ENCODE measurements around the gene PRKCD. TPM values are rescaled to one million over a fixed set of nuclear protein-coding genes. Genes with fewer than 3 reads are reported as not detected.

The PRKCD gene
- total RNA-seq, 1 donor = 2.2 TPM

- TF ChIP-seq CTCF (IDR thresholded peaks at IDR 0.05; ENCODE audit: extremely low read depth, low read depth, low read length) = no peak
- H2AFZ ChIP-seq (ENCODE audit: low read length) = peak overlapping the region; percentile 88
- H3K36me3 ChIP-seq (ENCODE audit: insufficient read depth, low read length) = no peaks in the 10 kb centered on the region
- H3K4me1 ChIP-seq (ENCODE audit: insufficient read depth, low read length) = peaks cover 31% of the 10 kb centered on the region
- peaks cover 47% of the 10 kb centered on the region for H3K79me2 ChIP-seq (ENCODE audit: insufficient read depth, low read length)
- H3K9me3 ChIP-seq (ENCODE audit: low read depth, low read length) = no peaks in the 10 kb centered on the region
- DNase-seq (ENCODE audit: insufficient read length, low spot score, missing footprints) = peak; percentile 99
- H4K20me1 ChIP-seq (ENCODE audit: insufficient read depth, low read length) = peaks cover 5% of the 10 kb centered on the region
- H3K27me3 ChIP-seq (ENCODE audit: insufficient read depth, low read length) = no peaks in the 10 kb centered on the region
- peak overlapping the region; percentile 49 for H3K27ac ChIP-seq (ENCODE audit: low read depth, low read length)
- H3K4me3 ChIP-seq (ENCODE audit: insufficient read depth, low read length) = peak overlapping the region; percentile 0
- peak overlapping the region; percentile 46 for H3K4me2 ChIP-seq (ENCODE audit: insufficient read depth, low read length)
Measured at GRCh38 chr3:53166781-53167291, 5.8 kb downstream of the PRKCD start.

DNA sequence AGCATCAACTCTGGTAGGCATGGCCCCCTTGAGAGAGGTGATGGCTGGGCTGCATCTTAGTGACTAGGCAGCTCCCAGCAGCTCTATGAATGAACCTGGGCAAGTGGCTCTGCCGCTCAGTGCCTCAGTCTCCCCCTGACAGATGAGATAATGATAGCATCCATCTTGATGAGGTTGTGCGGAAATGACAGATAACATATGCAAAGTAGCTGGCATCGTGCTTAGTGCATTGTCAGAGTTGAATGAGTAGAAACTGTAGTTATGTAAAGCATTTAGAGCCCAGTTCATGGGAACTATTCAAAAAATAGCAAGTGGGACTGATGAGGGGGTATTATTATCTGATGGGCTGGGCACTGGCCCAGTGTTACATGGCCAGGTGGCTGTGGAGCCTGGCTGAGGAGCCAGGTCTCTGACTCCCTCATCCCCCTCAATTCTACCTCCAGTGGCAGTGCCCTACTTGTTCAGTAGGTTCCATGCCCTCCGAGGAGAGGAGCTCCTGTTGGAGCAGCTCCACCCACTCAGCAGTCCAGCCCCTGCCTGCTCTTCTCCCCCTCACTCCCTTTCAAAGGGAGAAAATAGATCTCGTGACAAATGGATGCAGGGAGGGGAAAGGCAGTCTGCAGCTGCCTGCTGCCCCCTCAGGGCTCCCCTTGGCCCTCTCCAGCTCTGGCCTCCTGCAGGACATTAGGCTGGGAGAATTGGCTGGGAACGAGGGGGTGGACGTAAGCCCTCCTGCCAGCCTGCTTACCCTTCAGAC is 6.6 kb downstream of the PRKCD start:
- Histone ChIP-seq H3K4me2 (ENCODE audit: insufficient read depth, low read length) (peak overlapping the region; percentile 46), H3K4me1 (ENCODE audit: insufficient read depth, low read length) (peaks cover 26% of the 10 kb centered on the region), H3K27ac (ENCODE audit: low read depth, low read length) (peak overlapping the region; percentile 35), H4K20me1 (ENCODE audit: insufficient read depth, low read length) (peaks cover 5% of the 10 kb centered on the region), H3K27me3 (ENCODE audit: insufficient read depth, low read length) (no peaks in the 10 kb centered on the region), H3K79me2 (ENCODE audit: insufficient read depth, low read length) (peaks cover 43% of the 10 kb centered on the region), H3K36me3 (ENCODE audit: insufficient read depth, low read length) (no peaks in the 10 kb centered on the region), H2AFZ (ENCODE audit: low read length) (peak overlapping the region; percentile 88), H3K9me3 (ENCODE audit: low read depth, low read length) (no peaks in the 10 kb centered on the region), H3K4me3 (ENCODE audit: insufficient read depth, low read length) (no peak overlapping the region)
- TF ChIP-seq CTCF (IDR thresholded peaks at IDR 0.05; ENCODE audit: extremely low read depth, low read depth, low read length) = no peak
- peak; percentile 85 for DNase-seq (ENCODE audit: insufficient read length, low spot score, missing footprints)

- DNase-seq (ENCODE audit: insufficient read length, low spot score, missing footprints) = peak; percentile 77
- no peak overlapping the region for H3K4me2 ChIP-seq (ENCODE audit: insufficient read depth, low read length)
- peaks cover 40% of the 10 kb centered on the region for H3K79me2 ChIP-seq (ENCODE audit: insufficient read depth, low read length)
- peaks cover 18% of the 10 kb centered on the region for H3K4me1 ChIP-seq (ENCODE audit: insufficient read depth, low read length)
- H4K20me1 ChIP-seq (ENCODE audit: insufficient read depth, low read length) = no peaks in the 10 kb centered on the region
- no peak overlapping the region for H3K27ac ChIP-seq (ENCODE audit: low read depth, low read length)
- no peaks in the 10 kb centered on the region for H3K9me3 ChIP-seq (ENCODE audit: low read depth, low read length)
- no peak overlapping the region for H2AFZ ChIP-seq (ENCODE audit: low read length)
- H3K36me3 ChIP-seq (ENCODE audit: insufficient read depth, low read length) = no peaks in the 10 kb centered on the region
- no peak for TF ChIP-seq CTCF (IDR thresholded peaks at IDR 0.05; ENCODE audit: extremely low read depth, low read depth, low read length)
- H3K4me3 ChIP-seq (ENCODE audit: insufficient read depth, low read length) = no peak overlapping the region
- no peaks in the 10 kb centered on the region for H3K27me3 ChIP-seq (ENCODE audit: insufficient read depth, low read length)
Measured at GRCh38 chr3:53168175-53168923, 7.3 kb downstream of the PRKCD start.
